Brain microvascular endothelial cell (primary cell): ENCODE measurements around the gene URB1.

Experiments used
- DNase-seq: peaks from one replicate; pipeline ENCODE4 v3.0.0-alpha.2; 2020
- H3K27ac ChIP-seq: fragments of 250-450 bp; sonication (Bioruptor Pico); 2 replicates; pipeline ENCODE4 v1.5.1; 2020; ENCODE audit warnings: mild to moderate bottlenecking, moderate library complexity
- H3K27me3 ChIP-seq: fragments of 250-450 bp; sonication (Bioruptor Pico); replicated peaks from 2 replicates; pipeline ENCODE4 v1.5.1; 2020; ENCODE audit warnings: mild to moderate bottlenecking
- H3K36me3 ChIP-seq: fragments of 250-450 bp; sonication (Bioruptor Pico); replicated peaks from 2 replicates; pipeline ENCODE4 v1.5.1; 2020; ENCODE audit warnings: mild to moderate bottlenecking
- H3K4me3 ChIP-seq: 2 replicates; pipeline ENCODE4 v1.5.1; 2011; ENCODE audit warnings: low read depth, mild to moderate bottlenecking, control low read depth, low read length, moderate library complexity
- CTCF ChIP-seq: IDR thresholded peaks from 2 replicates; pipeline ENCODE4 v1.5.1; 2011; ENCODE audit warnings: low read depth, mild to moderate bottlenecking, moderate library complexity, low read length, control low read depth, inconsistent platforms; ENCODE audit errors: missing control alignments
- in situ Hi-C: cut with HindIII; loops from 2 replicates; pipeline ENCODE4 v1.10.0; 2017; ENCODE audit warnings: low sequenced_read_pairs, low pct_ligation_motif_present

Gene URB1

GRCh38 chr21:32333953-32334673 lies 58.7 kb downstream of the URB1 start:
- H3K36me3 ChIP-seq, result peaks cover 56% of the 10 kb centered on the region
- in situ Hi-C loops, result no loop called here
- no peaks in the 10 kb centered on the region for H3K27me3 ChIP-seq
- H3K27ac ChIP-seq, result no peak overlapping the region
- no peak for DNase-seq
- TF ChIP-seq CTCF, result no peak
- no peak overlapping the region for H3K4me3 ChIP-seq

GRCh38 chr21:32332463-32332951 lies 60.3 kb downstream of the URB1 start:
- no peak overlapping the region for H3K4me3 ChIP-seq
- H3K27ac ChIP-seq, result no peak overlapping the region
- no peak for DNase-seq
- H3K27me3 ChIP-seq, result no peaks in the 10 kb centered on the region
- H3K36me3 ChIP-seq, result peaks cover 44% of the 10 kb centered on the region
- in situ Hi-C loops, result no loop called here
- no peak for TF ChIP-seq CTCF

GRCh38 chr21:32331444-32332305 lies 61.1 kb downstream of the URB1 start:
- DNase-seq, result no peak
- H3K27ac ChIP-seq, result no peak overlapping the region
- no peak overlapping the region for H3K4me3 ChIP-seq
- H3K27me3 ChIP-seq, result no peaks in the 10 kb centered on the region
- TF ChIP-seq CTCF, result no peak
- H3K36me3 ChIP-seq, result peaks cover 40% of the 10 kb centered on the region
- in situ Hi-C loops, result no loop called here

- in situ Hi-C loops, result no loop called here
- TF ChIP-seq CTCF, result no peak
- no peak overlapping the region for H3K4me3 ChIP-seq
- H3K36me3 ChIP-seq, result peaks cover 45% of the 10 kb centered on the region
- DNase-seq, result no peak
- no peaks in the 10 kb centered on the region for H3K27me3 ChIP-seq
- no peak overlapping the region for H3K27ac ChIP-seq
These were observed 62.0 kb downstream of the URB1 start for GRCh38 chr21:32330784-32331311.

GRCh38 chr21:32329776-32330175 lies 63.0 kb downstream of the URB1 start:
- in situ Hi-C loops, result no loop called here
- no peaks in the 10 kb centered on the region for H3K27me3 ChIP-seq
- H3K36me3 ChIP-seq, result peaks cover 50% of the 10 kb centered on the region
- DNase-seq, result no peak
- peak overlapping the region; percentile 9 for H3K27ac ChIP-seq
- TF ChIP-seq CTCF, result no peak
- no peak overlapping the region for H3K4me3 ChIP-seq
